ENCODE data around the gene PEX7.
"Not testable (repeated sequence)": the region's sequence is repeated elsewhere in the genome, so short reads cannot be mapped to it uniquely, and the experiment has no call there.

The PEX7 gene

GRCh38 chr6:136959471-136959891 is 137.1 kb downstream of the PEX7 start:
- H3K4me3 ChIP-seq (replicated peaks; ENCODE audit: low read depth, low read length) = no peak overlapping the region
- DNase-seq (ENCODE audit: low read depth) = no peak
- no peak for TF ChIP-seq CTCF (IDR thresholded peaks at IDR 0.05; ENCODE audit: low read length, missing control alignments)

- not testable (repeated sequence) for H3K4me3 ChIP-seq (replicated peaks; ENCODE audit: low read depth, low read length); DNase-seq (ENCODE audit: low read depth)
These were observed 137.5 kb downstream of the PEX7 start for GRCh38 chr6:136959935-136960334.

- DNase-seq (ENCODE audit: low read depth) = no peak
- H3K4me3 ChIP-seq (replicated peaks; ENCODE audit: low read depth, low read length) = no peak overlapping the region
- TF ChIP-seq CTCF (IDR thresholded peaks at IDR 0.05; ENCODE audit: low read length, missing control alignments) = no peak
These were observed 138.4 kb downstream of the PEX7 start for GRCh38 chr6:136960781-136961180.

- H3K4me3 ChIP-seq (replicated peaks; ENCODE audit: low read depth, low read length) = no peak overlapping the region
- DNase-seq (ENCODE audit: low read depth) = no peak
- TF ChIP-seq CTCF (IDR thresholded peaks at IDR 0.05; ENCODE audit: low read length, missing control alignments) = no peak
These were observed 139.5 kb downstream of the PEX7 start for GRCh38 chr6:136961848-136962247.

- H3K4me3 ChIP-seq (replicated peaks; ENCODE audit: low read depth, low read length) = no peak overlapping the region
- TF ChIP-seq CTCF (IDR thresholded peaks at IDR 0.05; ENCODE audit: low read length, missing control alignments) = no peak
- peak; percentile 5 for DNase-seq (ENCODE audit: low read depth)
These were observed 140.3 kb downstream of the PEX7 start for GRCh38 chr6:136962661-136963060.

GRCh38 chr6:136963259-136963658 is 140.9 kb downstream of the PEX7 start:
- no peak for TF ChIP-seq CTCF (IDR thresholded peaks at IDR 0.05; ENCODE audit: low read length, missing control alignments)
- no peak overlapping the region for H3K4me3 ChIP-seq (replicated peaks; ENCODE audit: low read depth, low read length)
- DNase-seq (ENCODE audit: low read depth) = no peak

All from fibroblast of pulmonary artery (primary cell).